Astrocyte of the spinal cord (primary cell): ENCODE measurements around the gene SRCAP.
A peak's percentile ranks its signal among the peaks of the same experiment; 100 is the strongest.

Source experiments
- DNase-seq: peaks from one replicate; pipeline ENCODE4 v3.0.0; 2011; ENCODE audit warnings: low read depth, low spot score
- H3K4me3 ChIP-seq: 2 replicates; pipeline ENCODE4 v1.5.1; 2011; ENCODE audit warnings: low read depth, mild to moderate bottlenecking, low read length, moderate library complexity
- CTCF ChIP-seq: IDR thresholded peaks from 2 replicates; pipeline ENCODE4 v1.5.1; 2012; ENCODE audit warnings: low read depth, mild to moderate bottlenecking, low read length, inconsistent platforms
- in situ Hi-C: cut with HindIII; loops from 2 replicates; pipeline ENCODE4 v1.10.0; 2017; ENCODE audit warnings: low sequenced_read_pairs

Gene SRCAP

DNA sequence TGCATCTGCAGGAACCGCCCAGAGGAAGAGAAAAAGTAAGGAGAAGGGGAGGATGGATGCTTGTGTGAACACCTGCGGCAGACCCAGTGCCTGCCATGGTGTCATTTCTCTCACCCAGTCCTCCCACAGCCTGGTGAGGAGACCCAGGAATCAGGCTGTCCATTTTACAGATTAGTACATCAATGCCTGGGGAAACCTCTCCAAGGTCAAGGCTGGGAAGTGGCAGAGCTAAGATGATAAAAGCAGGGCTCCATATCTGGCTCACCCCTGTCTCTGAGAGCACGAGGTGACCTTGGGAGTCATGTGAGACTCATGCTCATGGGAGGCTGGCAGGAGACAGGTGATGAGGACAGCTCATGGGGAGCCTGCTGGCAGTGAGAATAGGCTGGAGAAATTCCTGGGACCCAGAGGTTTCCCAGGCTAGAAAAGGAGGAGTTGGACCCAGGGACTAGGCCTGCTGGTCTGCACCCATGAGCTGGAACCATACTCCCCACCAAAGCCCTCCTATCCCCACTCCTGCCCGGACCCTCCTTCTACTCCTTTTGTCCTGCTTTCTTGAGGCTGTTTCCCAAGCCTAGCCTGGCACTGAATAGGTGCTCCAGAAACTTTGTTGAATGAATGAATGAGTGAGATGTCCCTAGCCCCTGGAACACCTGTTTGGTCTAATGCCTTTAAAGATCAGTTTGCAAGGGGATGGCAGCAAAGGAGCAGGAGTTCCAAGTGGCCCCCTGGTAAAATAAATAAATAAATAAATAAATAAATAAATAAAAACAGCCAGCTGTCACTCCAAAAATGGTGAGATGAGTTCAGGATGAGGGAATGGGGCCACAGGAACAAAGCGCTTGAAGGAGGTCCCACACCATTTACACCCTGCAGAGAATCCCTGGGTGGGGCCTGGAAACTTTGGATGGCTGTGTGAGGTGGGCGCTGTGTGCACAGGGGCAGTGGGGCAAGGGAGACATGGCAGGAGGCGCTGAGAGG is 86.4 kb downstream of the SRCAP start:
- TF ChIP-seq CTCF: no peak
- H3K4me3 ChIP-seq: peak overlapping the region; percentile 97
- in situ Hi-C loops: loop anchor here (25.0 kb wide), 1 partner anchor 102 kb away; the partner anchor contains the start of genes BCL7C and CTF1

DNA sequence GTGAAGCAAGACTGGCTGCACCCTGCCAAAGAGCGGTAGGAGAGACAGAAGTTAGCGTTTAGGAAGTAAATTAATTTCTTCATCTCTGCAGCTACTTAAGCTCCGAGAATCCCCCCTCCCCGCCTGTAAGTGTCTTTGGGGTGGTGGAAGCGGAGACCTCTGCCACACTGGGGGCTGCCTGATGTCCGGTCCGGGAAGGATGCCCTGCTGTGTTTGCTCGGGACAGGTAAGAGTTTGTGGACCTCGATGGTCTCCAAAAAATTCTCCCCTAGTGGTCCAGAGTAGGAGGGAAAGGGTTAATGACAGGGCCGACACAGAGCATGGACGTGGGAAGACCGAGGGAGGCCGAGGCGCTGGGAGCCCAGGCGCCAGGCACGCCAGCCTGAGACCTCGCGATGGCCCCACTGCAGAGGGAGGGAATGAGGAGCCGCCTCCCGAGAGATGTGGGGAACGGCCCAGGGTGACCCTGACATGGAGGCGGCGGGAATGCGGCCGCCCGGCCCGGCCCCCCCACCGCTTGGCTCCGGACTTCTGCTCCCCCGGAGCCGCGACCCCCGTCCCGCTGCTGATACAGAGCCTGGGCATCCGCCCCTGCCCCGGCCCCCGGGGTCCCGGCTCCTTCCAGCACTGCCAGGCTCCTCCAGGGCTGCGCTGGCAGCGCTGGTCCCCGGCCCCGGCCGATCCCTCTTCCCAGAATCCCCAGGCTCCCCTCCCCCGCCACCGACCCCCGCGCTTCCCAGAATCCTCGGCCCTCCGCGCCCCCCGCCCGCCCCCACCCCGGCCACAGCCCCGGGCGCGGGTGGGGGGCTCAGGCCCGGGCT is 87.4 kb downstream of the SRCAP start:
- in situ Hi-C loops: loop anchor here (25.0 kb wide), 1 partner anchor 101 kb away; the partner anchor contains the start of genes BCL7C and CTF1
- H3K4me3 ChIP-seq: peak overlapping the region; percentile 97
- TF ChIP-seq CTCF: no peak
- DNase-seq: peak; percentile 56

More for the DNA sequence above, 86.4 kb downstream of the SRCAP start:
- DNase-seq: no peak

GRCh38 chr16:30786936-30787612 is 88.1 kb downstream of the SRCAP start, which contains the start of gene ZNF629:
ZNF629 (minus strand) TSS chr16:30787205; CDS start chr16:30784482, 2,723 bp downstream.
- no peak for TF ChIP-seq CTCF
- in situ Hi-C loops: loop anchor here (25.0 kb wide), 1 partner anchor 100 kb away; the partner anchor contains the start of genes BCL7C and CTF1
- peak; percentile 71 for DNase-seq
- H3K4me3 ChIP-seq: peak within 1 kb of the TSS; percentile 97

- TF ChIP-seq CTCF: no peak
- no peak for DNase-seq
- peak overlapping the region; percentile 97 for H3K4me3 ChIP-seq
- in situ Hi-C loops: loop anchor here (25.0 kb wide), 1 partner anchor 100 kb away; the partner anchor contains the start of genes BCL7C and CTF1
Measured at GRCh38 chr16:30787613-30788378, 88.8 kb downstream of the SRCAP start.
